ENCODE measurements around the gene AKAP8L.
"Not testable (repeated sequence)": the region's sequence is repeated elsewhere in the genome, so short reads cannot be mapped to it uniquely, and the experiment has no call there.

AKAP8L gene

DNA sequence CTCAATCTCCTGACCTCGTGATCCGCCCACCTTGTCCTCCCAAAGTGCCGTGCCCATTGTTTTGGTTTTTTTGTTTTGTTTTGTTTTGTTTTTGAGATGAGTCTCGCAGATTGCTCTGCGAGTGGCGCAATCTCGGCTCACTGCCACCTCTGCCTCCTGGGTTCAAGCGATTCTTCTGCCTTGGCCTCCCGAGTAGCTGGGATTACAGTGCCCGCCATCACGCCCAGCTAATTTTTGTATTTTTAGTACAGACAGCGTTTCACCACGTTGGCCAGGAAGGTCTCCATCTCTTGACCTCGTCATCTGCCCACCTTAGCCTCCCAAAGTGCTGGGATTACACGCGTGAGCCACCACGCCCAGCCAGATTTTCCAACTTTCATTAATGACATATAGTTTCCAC is 23.5 kb downstream of the AKAP8L start:
- H4K8ac ChIP-seq (ENCODE audit: low read depth, low read length); H3K27ac ChIP-seq (ENCODE audit: low read depth, low read length); DNase-seq; H4K5ac ChIP-seq (ENCODE audit: low read length); H2BK15ac ChIP-seq (replicated peaks; ENCODE audit: low read depth); H3K4me2 ChIP-seq (ENCODE audit: low read length); H3K23ac ChIP-seq (ENCODE audit: low read length); H2BK5ac ChIP-seq (ENCODE audit: low read length); H3K79me1 ChIP-seq (ENCODE audit: low read length); H3K56ac ChIP-seq (ENCODE audit: low read length); H3K4me3 ChIP-seq (ENCODE audit: low read length); H3K4ac ChIP-seq (ENCODE audit: low read depth, low read length); H3K4me1 ChIP-seq (ENCODE audit: control insufficient read depth, low read depth, low read length); H3K18ac ChIP-seq (ENCODE audit: low read length); H3K27me3 ChIP-seq (ENCODE audit: insufficient read depth, low read length, poor library complexity); H2BK120ac ChIP-seq (ENCODE audit: low read depth, low read length); H2AK5ac ChIP-seq (ENCODE audit: low read length); H3K9ac ChIP-seq (ENCODE audit: low read length); H3K79me2 ChIP-seq (ENCODE audit: control insufficient read depth, insufficient read depth, low read length): not testable (repeated sequence)
- no CpG with 5 or more reads among the region's 17 CpGs for WGBS (ENCODE audit: extremely low coverage, insufficient coverage, low lambda C conversion rate)
- peaks cover 12% of the 10 kb centered on the region for H3K36me3 ChIP-seq (ENCODE audit: control insufficient read depth, insufficient read depth, low read length)

DNA sequence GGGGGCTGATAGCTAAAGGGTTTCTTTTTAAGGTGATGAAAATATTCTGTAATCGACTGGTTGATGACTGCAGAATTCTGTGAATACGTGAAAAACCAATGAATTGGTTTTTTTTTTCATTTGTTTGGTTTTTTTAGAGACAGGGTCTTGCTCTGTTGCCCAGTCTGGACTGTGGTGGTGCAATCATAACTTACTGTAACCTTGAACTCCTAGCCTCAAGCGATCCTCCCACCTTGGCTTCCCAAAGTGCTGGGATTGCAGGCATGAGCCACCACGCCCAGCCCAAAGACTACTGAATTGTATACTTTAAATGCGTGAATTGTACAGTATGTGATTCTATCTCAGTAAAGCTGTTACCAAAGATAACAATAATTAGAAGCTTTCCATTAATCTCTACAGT is 24.4 kb downstream of the AKAP8L start:
- Histone ChIP-seq H3K4me1 (ENCODE audit: control insufficient read depth, low read depth, low read length) (no peaks in the 10 kb centered on the region), H4K8ac (ENCODE audit: low read depth, low read length) (no peak overlapping the region), H3K27ac (ENCODE audit: low read depth, low read length) (no peak overlapping the region), H2BK15ac (replicated peaks; ENCODE audit: low read depth) (no peak overlapping the region), H3K4me3 (ENCODE audit: low read length) (no peak overlapping the region), H3K27me3 (ENCODE audit: insufficient read depth, low read length, poor library complexity) (no peaks in the 10 kb centered on the region), H3K79me2 (ENCODE audit: control insufficient read depth, insufficient read depth, low read length) (no peaks in the 10 kb centered on the region), H4K5ac (ENCODE audit: low read length) (no peak overlapping the region), H3K23ac (ENCODE audit: low read length) (no peak overlapping the region), H3K4me2 (ENCODE audit: low read length) (no peak overlapping the region), H2AK5ac (ENCODE audit: low read length) (no peak overlapping the region), H2BK5ac (ENCODE audit: low read length) (no peak overlapping the region), H2BK120ac (ENCODE audit: low read depth, low read length) (no peak overlapping the region), H3K18ac (ENCODE audit: low read length) (no peak overlapping the region), H3K4ac (ENCODE audit: low read depth, low read length) (no peak overlapping the region), H3K9ac (ENCODE audit: low read length) (no peak overlapping the region), H3K56ac (ENCODE audit: low read length) (no peak overlapping the region), H3K79me1 (ENCODE audit: low read length) (peaks cover 4% of the 10 kb centered on the region), H3K36me3 (ENCODE audit: control insufficient read depth, insufficient read depth, low read length) (peaks cover 12% of the 10 kb centered on the region)
- no CpG with 5 or more reads among the region's 5 CpGs for WGBS (ENCODE audit: extremely low coverage, insufficient coverage, low lambda C conversion rate)
- no peak for DNase-seq

DNA sequence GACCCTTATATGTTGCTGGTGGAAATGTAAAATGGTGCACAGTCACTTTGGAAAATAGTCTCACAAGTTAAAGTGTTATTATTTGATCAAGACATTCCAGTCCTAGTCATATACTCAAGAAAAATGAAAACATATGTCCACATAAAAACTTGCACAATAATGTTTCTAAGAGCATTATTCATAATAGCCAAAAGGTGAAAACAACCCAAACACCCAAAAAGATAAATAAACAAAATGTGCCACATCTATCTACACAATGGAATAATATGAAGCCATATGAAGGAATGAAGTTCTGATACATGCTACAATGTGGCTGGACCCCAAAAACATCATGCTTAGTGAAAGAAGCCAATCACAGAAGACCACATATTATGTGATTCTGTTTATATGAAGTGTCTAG is 24.8 kb downstream of the AKAP8L start:
- Histone ChIP-seq H3K27me3 (ENCODE audit: insufficient read depth, low read length, poor library complexity) (no peaks in the 10 kb centered on the region), H3K79me1 (ENCODE audit: low read length) (peaks cover 3% of the 10 kb centered on the region), H3K23ac (ENCODE audit: low read length) (no peak overlapping the region), H3K4me2 (ENCODE audit: low read length) (no peak overlapping the region), H3K56ac (ENCODE audit: low read length) (no peak overlapping the region), H3K4me1 (ENCODE audit: control insufficient read depth, low read depth, low read length) (no peaks in the 10 kb centered on the region), H2BK15ac (replicated peaks; ENCODE audit: low read depth) (no peak overlapping the region), H3K18ac (ENCODE audit: low read length) (no peak overlapping the region), H3K79me2 (ENCODE audit: control insufficient read depth, insufficient read depth, low read length) (no peaks in the 10 kb centered on the region), H3K9ac (ENCODE audit: low read length) (no peak overlapping the region), H2BK5ac (ENCODE audit: low read length) (no peak overlapping the region), H3K4ac (ENCODE audit: low read depth, low read length) (no peak overlapping the region), H4K5ac (ENCODE audit: low read length) (no peak overlapping the region), H3K27ac (ENCODE audit: low read depth, low read length) (no peak overlapping the region), H3K4me3 (ENCODE audit: low read length) (no peak overlapping the region), H4K8ac (ENCODE audit: low read depth, low read length) (no peak overlapping the region), H3K36me3 (ENCODE audit: control insufficient read depth, insufficient read depth, low read length) (peaks cover 8% of the 10 kb centered on the region), H2AK5ac (ENCODE audit: low read length) (no peak overlapping the region), H2BK120ac (ENCODE audit: low read depth, low read length) (no peak overlapping the region)
- no peak for DNase-seq

DNA sequence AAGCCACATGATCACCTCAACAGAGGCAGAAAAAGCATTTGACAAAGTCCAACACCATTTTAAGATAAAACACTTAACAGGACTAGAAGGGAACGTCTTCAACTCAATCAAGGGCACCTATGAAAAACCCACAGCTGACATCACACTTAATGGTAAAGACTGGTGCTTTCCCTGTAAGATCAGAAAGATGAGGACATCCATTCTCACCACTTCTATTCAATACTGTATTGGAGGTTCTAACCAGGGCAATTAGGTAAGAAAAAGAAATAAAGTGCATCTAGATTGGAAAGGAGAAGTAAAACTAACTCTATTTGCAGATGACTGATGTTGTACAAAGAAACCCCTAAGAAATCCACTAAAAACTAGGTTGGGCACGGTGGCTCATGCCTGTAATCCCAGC is 28.0 kb downstream of the AKAP8L start:
- Histone ChIP-seq H3K36me3 (ENCODE audit: control insufficient read depth, insufficient read depth, low read length) (no peaks in the 10 kb centered on the region), H3K27ac (ENCODE audit: low read depth, low read length) (no peak overlapping the region), H3K56ac (ENCODE audit: low read length) (no peak overlapping the region), H3K23ac (ENCODE audit: low read length) (no peak overlapping the region), H3K79me1 (ENCODE audit: low read length) (peaks cover 3% of the 10 kb centered on the region), H3K9ac (ENCODE audit: low read length) (no peak overlapping the region), H3K4me2 (ENCODE audit: low read length) (no peak overlapping the region), H3K4me3 (ENCODE audit: low read length) (no peak overlapping the region), H2BK5ac (ENCODE audit: low read length) (no peak overlapping the region), H2BK15ac (replicated peaks; ENCODE audit: low read depth) (no peak overlapping the region), H4K5ac (ENCODE audit: low read length) (no peak overlapping the region), H2AK5ac (ENCODE audit: low read length) (no peak overlapping the region), H2BK120ac (ENCODE audit: low read depth, low read length) (no peak overlapping the region), H3K79me2 (ENCODE audit: control insufficient read depth, insufficient read depth, low read length) (no peaks in the 10 kb centered on the region), H3K27me3 (ENCODE audit: insufficient read depth, low read length, poor library complexity) (no peaks in the 10 kb centered on the region), H3K18ac (ENCODE audit: low read length) (no peak overlapping the region), H3K4me1 (ENCODE audit: control insufficient read depth, low read depth, low read length) (no peaks in the 10 kb centered on the region), H3K4ac (ENCODE audit: low read depth, low read length) (no peak overlapping the region), H4K8ac (ENCODE audit: low read depth, low read length) (no peak overlapping the region)
- no CpG with 5 or more reads among the region's 2 CpGs for WGBS (ENCODE audit: extremely low coverage, insufficient coverage, low lambda C conversion rate)
- DNase-seq, result no peak

DNA sequence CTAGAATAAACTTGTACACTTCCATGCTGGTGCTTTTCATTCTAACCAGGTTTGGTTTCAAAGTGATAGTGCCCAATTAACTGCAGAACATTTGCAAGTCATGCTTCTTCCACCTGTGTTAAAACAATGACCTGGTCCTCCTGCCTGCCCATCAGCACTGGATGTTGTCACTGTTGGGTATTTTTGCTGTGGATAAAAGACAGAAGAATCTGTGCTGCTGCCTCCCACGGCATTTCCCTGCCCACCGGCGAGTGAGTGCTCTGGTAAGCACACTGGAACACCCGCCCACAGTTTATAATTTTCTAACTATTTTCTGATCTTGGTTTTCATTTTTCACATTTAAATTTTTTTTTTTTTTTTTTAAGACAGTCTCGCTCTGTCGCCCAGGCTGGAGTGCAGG is 36.9 kb downstream of the AKAP8L start:
- Histone ChIP-seq H3K36me3 (ENCODE audit: control insufficient read depth, insufficient read depth, low read length) (no peaks in the 10 kb centered on the region), H3K4me3 (ENCODE audit: low read length) (no peak overlapping the region), H4K5ac (ENCODE audit: low read length) (no peak overlapping the region), H3K27ac (ENCODE audit: low read depth, low read length) (no peak overlapping the region), H4K8ac (ENCODE audit: low read depth, low read length) (no peak overlapping the region), H2BK5ac (ENCODE audit: low read length) (no peak overlapping the region), H3K4ac (ENCODE audit: low read depth, low read length) (no peak overlapping the region), H3K4me2 (ENCODE audit: low read length) (no peak overlapping the region), H3K56ac (ENCODE audit: low read length) (no peak overlapping the region), H3K79me2 (ENCODE audit: control insufficient read depth, insufficient read depth, low read length) (peaks cover 21% of the 10 kb centered on the region), H3K9ac (ENCODE audit: low read length) (no peak overlapping the region), H2AK5ac (ENCODE audit: low read length) (no peak overlapping the region), H3K4me1 (ENCODE audit: control insufficient read depth, low read depth, low read length) (peaks cover 3% of the 10 kb centered on the region), H3K18ac (ENCODE audit: low read length) (no peak overlapping the region), H3K79me1 (ENCODE audit: low read length) (peaks cover 4% of the 10 kb centered on the region), H3K27me3 (ENCODE audit: insufficient read depth, low read length, poor library complexity) (no peaks in the 10 kb centered on the region), H3K23ac (ENCODE audit: low read length) (no peak overlapping the region), H2BK120ac (ENCODE audit: low read depth, low read length) (no peak overlapping the region), H2BK15ac (replicated peaks; ENCODE audit: low read depth) (no peak overlapping the region)
- DNase-seq, result no peak
- no CpG with 5 or more reads among the region's 6 CpGs for WGBS (ENCODE audit: extremely low coverage, insufficient coverage, low lambda C conversion rate)

DNA sequence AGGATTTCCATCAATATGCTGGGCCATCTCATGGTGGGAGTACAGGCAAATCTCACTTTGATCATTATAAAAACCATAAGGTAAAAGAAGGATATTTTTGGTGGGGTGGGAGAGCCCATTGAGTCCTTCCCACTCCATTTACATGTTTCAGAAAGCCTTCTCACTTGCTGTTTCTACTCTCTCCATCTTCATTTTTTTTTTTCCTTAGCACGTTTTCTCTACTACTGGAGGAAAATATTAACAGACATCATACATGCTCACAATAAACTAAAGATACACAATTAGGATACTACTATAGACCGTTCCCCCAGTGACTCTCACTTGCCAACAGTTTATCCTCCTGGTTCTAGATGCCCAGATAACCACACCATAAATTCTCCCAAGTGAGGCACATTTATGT is 37.4 kb downstream of the AKAP8L start:
- Histone ChIP-seq H3K4me2 (ENCODE audit: low read length) (no peak overlapping the region), H3K4ac (ENCODE audit: low read depth, low read length) (no peak overlapping the region), H3K79me2 (ENCODE audit: control insufficient read depth, insufficient read depth, low read length) (peaks cover 26% of the 10 kb centered on the region), H3K27me3 (ENCODE audit: insufficient read depth, low read length, poor library complexity) (no peaks in the 10 kb centered on the region), H2BK120ac (ENCODE audit: low read depth, low read length) (no peak overlapping the region), H3K4me1 (ENCODE audit: control insufficient read depth, low read depth, low read length) (peaks cover 3% of the 10 kb centered on the region), H3K9ac (ENCODE audit: low read length) (no peak overlapping the region), H3K18ac (ENCODE audit: low read length) (no peak overlapping the region), H2BK15ac (replicated peaks; ENCODE audit: low read depth) (no peak overlapping the region), H3K56ac (ENCODE audit: low read length) (no peak overlapping the region), H3K36me3 (ENCODE audit: control insufficient read depth, insufficient read depth, low read length) (no peaks in the 10 kb centered on the region), H4K5ac (ENCODE audit: low read length) (no peak overlapping the region), H3K27ac (ENCODE audit: low read depth, low read length) (no peak overlapping the region), H3K79me1 (ENCODE audit: low read length) (peaks cover 5% of the 10 kb centered on the region), H4K8ac (ENCODE audit: low read depth, low read length) (no peak overlapping the region), H2AK5ac (ENCODE audit: low read length) (no peak overlapping the region), H2BK5ac (ENCODE audit: low read length) (no peak overlapping the region), H3K23ac (ENCODE audit: low read length) (no peak overlapping the region), H3K4me3 (ENCODE audit: low read length) (no peak overlapping the region)
- WGBS (ENCODE audit: extremely low coverage, insufficient coverage, low lambda C conversion rate), result no CpG with 5 or more reads among the region's 2 CpGs
- DNase-seq, result no peak
